Stimulated activated CD8-positive, alpha-beta memory T cell treated with anti-CD3 and anti-CD28 coated beads, Interleukin-15, amount 100 ng/mL, for 4 hours (primary cell): ENCODE data around the gene GCH1.
"Not testable (repeated sequence)": the region's sequence is repeated elsewhere in the genome, so short reads cannot be mapped to it uniquely, and the experiment has no call there.

Experiments
- DNase-seq, 2 donors: peaks; one replicate each; pipeline ENCODE4 v3.0.0-alpha.2; 2020; ENCODE audit warnings: low read depth in 2 of 2

The GCH1 gene

GRCh38 chr14:54902521-54903420 lies at the start of gene GCH1:
Gene GCH1 (minus strand): TSS chr14:54902826. CDS start chr14:54902663, 163 bp downstream.
- DNase-seq: peak; percentile 42 to 66

GRCh38 chr14:54947230-54947629 lies 44.6 kb upstream of the GCH1 start:
- DNase-seq: no peak

DNA sequence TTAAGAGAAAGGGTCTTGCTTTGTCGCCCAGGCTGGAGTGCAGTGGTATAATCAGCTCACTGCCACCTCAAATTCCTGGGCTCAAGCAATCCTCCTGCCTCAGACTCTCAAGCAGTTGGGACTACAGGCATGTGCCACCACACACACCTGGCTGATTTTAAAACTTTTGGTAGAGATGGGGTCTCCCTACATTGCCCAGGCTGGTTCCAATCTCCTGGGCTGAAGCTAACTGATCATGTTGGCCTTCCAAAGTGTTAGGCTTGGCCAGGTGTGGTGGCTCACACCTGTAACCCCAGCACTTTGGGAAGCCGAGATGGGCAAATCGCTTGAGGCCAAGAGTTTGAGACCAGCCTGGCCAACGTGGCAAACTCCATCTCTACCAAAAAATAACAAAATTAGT lies 43.9 kb upstream of the GCH1 start:
- DNase-seq: no peak

DNA sequence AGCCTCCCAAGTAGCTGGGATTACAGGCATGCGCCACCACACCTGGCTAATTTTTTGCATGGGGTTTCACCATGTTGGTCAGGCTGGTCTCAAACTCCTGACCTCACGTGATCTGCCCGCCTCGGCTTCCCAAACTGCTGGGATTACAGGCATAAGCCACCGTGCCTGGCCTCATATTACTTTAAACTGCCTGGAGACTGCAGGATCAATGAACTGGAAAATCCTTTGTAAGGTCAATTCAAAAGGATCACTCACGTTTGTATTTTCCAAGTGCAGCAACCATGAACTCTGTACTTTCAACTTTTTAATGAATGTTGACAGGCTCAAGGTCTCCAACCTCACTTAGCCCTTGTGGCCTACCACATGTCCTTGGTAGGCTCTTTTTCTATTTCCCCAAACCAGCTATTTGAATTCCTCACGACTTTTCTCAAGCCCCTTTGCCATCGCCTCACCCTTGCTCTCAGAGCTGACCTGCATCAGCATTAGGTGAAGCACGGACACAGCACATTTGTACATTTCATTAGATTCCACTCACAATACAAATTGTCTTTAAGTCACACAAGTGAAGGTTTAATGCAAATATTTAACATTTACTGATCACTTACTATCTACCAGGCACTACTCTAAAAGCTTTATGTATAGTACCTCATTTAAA lies 42.2 kb upstream of the GCH1 start:
- DNase-seq: no peak

- no peak for DNase-seq
These were observed 40.3 kb upstream of the GCH1 start for GRCh38 chr14:54942913-54943312.

- no peak for DNase-seq
These were observed 34.2 kb upstream of the GCH1 start for GRCh38 chr14:54936816-54937215.

DNA sequence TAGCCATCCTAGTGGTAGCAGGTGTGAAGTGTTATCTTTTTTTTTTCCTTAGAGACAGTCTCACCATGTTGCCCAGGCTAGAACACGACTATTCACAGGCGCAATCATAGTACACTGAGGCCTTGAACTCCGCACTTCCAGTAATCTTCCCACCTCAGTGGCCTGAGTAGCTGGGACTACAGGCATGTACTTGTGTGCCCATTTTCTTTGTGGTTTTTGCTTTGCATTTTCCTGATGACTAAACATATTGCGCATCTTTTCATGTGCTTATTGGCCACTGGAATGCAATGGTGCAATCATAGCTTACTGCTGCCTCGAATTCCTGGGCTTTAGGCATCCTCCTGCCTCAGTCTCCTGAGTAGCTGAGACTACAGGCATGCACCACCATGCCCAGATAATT lies 33.3 kb upstream of the GCH1 start:
- no peak for DNase-seq

DNA sequence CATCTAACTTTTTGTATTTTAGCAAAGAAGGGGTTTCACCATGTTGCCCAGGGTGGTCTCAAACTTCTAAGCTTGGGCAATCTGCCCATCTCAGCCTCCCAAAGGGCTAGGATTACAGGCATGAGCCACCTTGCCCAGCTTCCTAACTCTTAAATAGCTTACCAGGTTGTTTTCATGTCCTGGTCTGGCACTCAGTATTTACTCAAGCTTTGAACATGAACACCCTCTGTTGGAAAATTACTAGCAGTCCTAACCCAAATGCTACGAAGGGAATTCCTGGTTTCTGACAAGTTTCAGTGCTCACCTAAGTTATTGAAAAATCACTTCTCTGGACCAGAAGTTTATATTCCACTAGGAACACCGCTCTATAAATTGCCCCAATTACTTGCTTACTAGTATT lies 32.5 kb upstream of the GCH1 start:
- DNase-seq: no peak

DNA sequence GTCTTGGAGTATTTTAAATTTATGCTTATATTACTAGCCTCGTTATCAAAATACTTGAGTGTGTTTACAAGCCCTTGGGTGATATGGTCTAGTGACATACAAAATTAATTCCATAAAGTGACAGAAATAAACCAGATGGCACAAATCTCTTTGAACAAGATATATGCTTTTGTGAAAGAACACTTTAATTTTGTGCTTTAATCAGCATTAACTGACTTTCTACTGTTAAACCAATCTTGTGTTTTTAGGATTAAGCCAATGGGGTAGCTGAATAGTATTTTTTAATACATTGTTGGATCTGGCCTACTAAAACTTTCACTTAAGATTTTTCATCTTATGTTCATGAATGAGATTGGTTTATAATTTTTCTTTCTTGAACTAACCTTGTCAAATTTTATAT lies 30.4 kb upstream of the GCH1 start:
- DNase-seq: no peak

GRCh38 chr14:54931598-54932340 lies 29.1 kb upstream of the GCH1 start:
- DNase-seq: no peak

GRCh38 chr14:54931101-54931500 lies 28.5 kb upstream of the GCH1 start:
- no peak for DNase-seq

- DNase-seq: no peak
These were observed 26.9 kb upstream of the GCH1 start for GRCh38 chr14:54929556-54929955.

DNA sequence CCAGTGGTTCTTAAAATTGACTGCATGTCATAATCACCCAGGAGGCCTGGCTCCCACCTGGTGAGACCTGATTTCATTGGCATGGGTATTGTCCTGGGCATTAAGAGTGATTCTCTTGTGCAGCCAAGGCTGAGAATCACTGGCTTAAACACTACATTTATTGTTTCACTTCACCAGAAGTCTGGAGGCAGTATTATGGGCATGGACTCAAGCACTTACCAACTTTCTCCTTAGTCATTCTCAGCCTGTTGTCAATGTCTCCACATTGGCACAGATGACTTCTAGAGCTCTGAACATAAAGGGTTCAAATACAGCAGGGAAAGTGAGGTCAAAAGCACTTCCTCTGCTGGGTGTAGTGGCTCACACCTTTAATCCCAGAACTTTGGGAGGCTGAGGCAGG lies 25.6 kb upstream of the GCH1 start:
- no peak for DNase-seq

DNA sequence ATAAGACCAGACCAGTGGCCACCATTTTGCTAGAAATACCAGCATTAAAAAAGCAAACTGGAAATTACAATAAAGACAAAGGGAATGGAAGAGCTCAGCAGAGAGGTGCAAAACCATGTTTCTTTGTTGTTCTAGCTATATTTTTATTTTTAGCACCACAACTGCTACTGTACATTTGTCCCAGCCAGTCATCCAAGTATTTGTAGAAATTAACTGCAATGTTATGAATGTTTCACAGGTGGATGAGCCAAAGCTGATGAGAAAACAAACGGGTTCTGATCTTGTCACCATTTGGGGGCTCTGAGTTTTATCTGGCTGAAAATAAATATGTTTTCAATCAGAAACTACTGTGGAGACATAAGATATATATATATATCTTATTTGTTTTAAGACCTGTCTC lies 24.9 kb upstream of the GCH1 start:
- DNase-seq: no peak

DNA sequence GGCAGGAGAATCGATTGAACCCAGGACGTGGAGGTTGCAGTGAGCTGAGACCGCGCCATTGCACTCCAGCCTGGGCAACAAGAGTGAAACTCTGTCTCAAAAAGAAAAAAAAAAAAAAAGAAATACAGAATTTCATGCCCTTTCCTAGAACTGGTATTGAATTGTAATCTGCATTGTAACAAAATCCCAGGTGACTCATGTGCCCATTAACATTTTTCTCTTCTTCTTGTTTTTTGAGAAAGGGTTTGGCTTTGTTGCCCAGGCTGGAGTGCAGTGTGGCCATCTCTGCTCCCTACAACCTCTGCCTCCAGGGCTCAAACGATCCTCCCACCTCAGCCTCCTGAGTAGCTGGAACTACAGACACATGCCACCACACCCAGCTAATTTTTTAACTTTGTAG lies 23.9 kb upstream of the GCH1 start:
- DNase-seq: not testable (repeated sequence)

- DNase-seq: no peak
These were observed 20.0 kb upstream of the GCH1 start for GRCh38 chr14:54922598-54922997.

- DNase-seq: no peak
These were observed 17.4 kb upstream of the GCH1 start for GRCh38 chr14:54920052-54920451.

GRCh38 chr14:54919330-54919729 lies 16.7 kb upstream of the GCH1 start:
- DNase-seq: no peak

- no peak for DNase-seq
These were observed 15.8 kb upstream of the GCH1 start for GRCh38 chr14:54918427-54918826.

DNA sequence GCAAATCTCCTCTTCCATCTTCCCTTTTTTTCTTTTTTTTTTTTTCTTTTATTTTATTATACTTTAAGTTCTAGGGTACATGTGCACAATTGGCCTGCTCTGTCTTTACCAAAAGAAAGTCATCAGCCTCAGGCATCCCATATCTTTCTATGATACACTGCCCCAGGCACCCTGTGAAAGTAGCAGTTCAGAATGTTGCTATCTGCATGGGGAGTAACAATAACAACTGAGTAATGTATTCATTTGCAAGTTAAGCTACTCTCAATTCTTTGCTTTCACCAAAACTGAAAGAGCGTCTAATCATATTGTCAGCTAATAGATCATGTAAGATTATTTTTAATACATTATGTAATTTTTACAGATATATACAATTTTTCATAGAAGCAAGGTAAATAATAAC lies 13.5 kb upstream of the GCH1 start:
- no peak for DNase-seq

- no peak for DNase-seq
These were observed 7.4 kb upstream of the GCH1 start for GRCh38 chr14:54909817-54910558.

DNA sequence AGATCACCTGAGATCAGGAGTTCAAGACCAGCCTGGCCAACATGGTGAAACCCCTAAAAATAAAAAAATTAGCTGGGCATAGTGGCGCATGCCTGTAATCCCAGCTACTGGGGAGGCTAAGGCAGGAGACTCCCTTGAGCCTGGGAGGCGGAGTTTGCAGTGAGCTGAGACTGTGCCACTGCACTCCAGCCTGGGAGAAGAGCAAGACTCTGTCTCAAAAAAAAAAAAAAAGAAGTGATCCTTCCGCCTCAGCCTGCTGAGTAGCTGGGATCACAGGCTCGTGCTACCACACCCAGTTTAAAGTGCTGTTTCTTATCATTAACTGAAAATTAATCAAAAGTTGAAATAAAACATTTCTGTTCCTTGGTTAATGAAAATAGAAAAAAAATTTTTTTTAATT lies 6.3 kb upstream of the GCH1 start:
- not testable (repeated sequence) for DNase-seq
